Measurements from ENCODE around the gene RAD51B.

Gene RAD51B

DNA sequence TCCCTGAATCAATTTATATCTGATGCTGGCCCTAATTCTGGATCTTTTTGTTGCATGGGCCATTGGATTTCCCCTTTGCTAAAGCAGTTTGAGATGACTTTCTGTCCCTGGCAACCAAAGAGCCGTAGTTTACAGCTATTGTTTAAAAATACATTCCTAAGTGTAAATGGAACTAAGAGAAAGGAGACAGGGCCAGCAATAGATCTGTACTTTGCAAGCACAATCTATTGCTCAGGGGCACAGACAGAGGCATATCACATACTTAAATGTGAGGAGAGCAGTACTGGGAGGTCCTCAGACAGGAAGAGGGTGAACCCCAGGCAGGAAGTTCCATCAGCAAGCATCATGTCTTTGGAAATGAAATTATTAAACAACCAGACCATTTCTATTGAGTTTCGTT lies 846.7 kb downstream of the RAD51B start:
- H3K9me3 ChIP-seq = peaks cover 9% of the 10 kb centered on the region; the same call in 1 of the 2 replicates
- no peak for TF ChIP-seq Cebpa-rat (IDR thresholded peaks at IDR 0.05)
- peak overlapping the region; percentile 82 for H3K4me2 ChIP-seq
- H3K27ac ChIP-seq = peak overlapping the region; percentile 50; the same call in 1 of the 2 replicates
- no peaks in the 10 kb centered on the region for H4K20me1 ChIP-seq
- H3K4me1 ChIP-seq = peaks cover 100% of the 10 kb centered on the region
- H3K9ac ChIP-seq = peak overlapping the region; percentile 39; the same call in 1 of the 2 replicates
- no peaks in the 10 kb centered on the region for H3K36me3 ChIP-seq
- no peaks in the 10 kb centered on the region for H3K27me3 ChIP-seq
- no peak overlapping the region for H3K4me3 ChIP-seq

DNA sequence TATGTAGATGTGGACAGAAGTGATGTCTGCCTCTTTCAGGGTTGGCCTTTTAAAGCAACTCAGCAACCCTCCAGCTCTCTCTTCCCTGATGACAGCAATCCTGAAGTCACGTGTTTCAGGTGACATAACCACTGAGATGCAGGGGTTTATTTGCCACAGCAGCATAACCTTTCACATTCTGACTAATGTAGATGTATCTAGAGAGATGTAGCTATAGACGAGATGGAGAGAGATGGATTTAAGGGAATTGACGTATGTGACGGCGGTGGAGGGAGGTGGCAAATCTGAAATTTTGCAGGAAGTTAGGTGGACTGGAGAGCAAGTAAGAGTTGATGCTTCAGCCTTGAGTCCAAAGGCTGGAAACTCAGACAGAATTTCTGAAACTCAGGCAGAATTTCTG lies 847.3 kb downstream of the RAD51B start:
- H3K4me1 ChIP-seq = peaks cover 100% of the 10 kb centered on the region
- no peak for TF ChIP-seq Cebpa-rat (IDR thresholded peaks at IDR 0.05)
- no peaks in the 10 kb centered on the region for H4K20me1 ChIP-seq
- H3K27me3 ChIP-seq = no peaks in the 10 kb centered on the region
- H3K4me2 ChIP-seq = peak overlapping the region; percentile 82
- H3K27ac ChIP-seq = peak overlapping the region; percentile 94
- no peak overlapping the region for H3K4me3 ChIP-seq
- no peaks in the 10 kb centered on the region for H3K36me3 ChIP-seq
- peaks cover 9% of the 10 kb centered on the region; the same call in 1 of the 2 replicates for H3K9me3 ChIP-seq
- no peak overlapping the region for H3K9ac ChIP-seq

DNA sequence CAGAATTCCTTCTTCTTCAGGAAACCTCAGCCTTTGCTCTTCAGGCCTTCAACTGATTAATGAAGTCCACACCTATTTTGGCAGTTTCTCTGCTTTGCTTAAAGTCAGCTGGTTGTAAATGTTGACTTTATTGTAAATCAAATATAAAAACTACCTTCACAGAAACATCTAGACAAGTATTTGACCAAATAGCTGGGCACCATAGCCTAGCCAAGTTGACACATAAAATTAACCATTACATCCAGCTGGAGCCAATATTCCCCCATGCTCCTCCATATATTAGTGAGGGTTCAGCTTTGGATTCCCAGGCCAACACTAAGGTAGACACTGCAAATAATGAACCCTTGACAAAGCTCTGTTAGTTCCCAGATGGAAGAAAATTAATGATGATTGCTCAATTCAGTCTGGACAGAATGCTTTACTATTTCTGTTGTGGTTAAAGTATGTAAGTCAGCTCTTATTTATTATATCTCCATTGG lies 847.8 kb downstream of the RAD51B start:
- no peak for TF ChIP-seq Cebpa-rat (IDR thresholded peaks at IDR 0.05)
- Histone ChIP-seq H3K4me3 (no peak overlapping the region), H3K9ac (no peak overlapping the region; the same call in 1 of the 2 replicates), H3K27ac (peak overlapping the region; percentile 94), H3K36me3 (no peaks in the 10 kb centered on the region), H3K27me3 (no peaks in the 10 kb centered on the region), H3K4me1 (peaks cover 100% of the 10 kb centered on the region), H3K4me2 (peak overlapping the region; percentile 82), H3K9me3 (peaks cover 9% of the 10 kb centered on the region; the same call in 1 of the 2 replicates), H4K20me1 (no peaks in the 10 kb centered on the region)

DNA sequence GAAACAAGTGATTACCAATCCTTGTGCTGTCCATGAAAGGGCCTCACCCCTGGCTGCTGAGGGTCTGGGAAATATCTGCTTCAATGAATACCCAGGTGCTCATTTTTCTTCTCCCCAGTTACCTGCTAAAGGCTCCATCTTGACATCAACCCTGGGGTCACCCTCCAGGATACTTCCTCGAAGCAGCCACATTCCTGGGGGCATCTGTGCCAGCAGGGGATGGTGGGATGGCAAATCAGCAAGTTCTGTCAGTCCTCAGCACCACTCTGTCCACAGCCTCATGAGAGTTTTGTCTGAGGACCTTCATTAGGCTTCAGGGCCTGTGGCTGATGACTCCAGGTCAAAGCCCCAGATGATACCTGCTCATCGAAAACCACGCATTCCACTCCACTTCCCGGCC lies 848.4 kb downstream of the RAD51B start:
- peak overlapping the region; percentile 94 for H3K27ac ChIP-seq
- peaks cover 100% of the 10 kb centered on the region for H3K4me1 ChIP-seq
- H3K9ac ChIP-seq = peak overlapping the region; percentile 21

DNA sequence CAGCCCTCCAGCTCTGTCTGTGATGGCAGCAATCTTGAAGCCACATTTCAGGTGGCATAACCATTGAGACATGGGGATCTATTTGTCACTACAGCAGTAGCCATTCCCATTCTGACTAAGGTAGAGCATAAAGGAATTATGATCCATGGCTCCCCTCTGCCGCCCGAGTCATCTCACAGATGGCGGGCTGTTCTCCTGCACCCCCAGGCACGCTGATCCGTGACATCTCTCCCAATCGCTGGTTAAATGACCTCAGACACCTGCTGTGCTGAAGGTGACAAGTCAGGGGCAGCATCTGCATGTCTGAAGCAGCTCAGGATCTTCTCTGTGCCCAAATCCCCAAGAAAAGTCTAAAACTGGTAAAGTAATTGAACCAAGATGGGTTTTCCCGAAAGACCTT lies 849.0 kb downstream of the RAD51B start:
- H3K36me3 ChIP-seq = no peaks in the 10 kb centered on the region
- H3K9ac ChIP-seq = peak overlapping the region; percentile 73; the same call in 1 of the 2 replicates
- H3K27me3 ChIP-seq = no peaks in the 10 kb centered on the region
- peaks cover 97% of the 10 kb centered on the region for H3K4me1 ChIP-seq
- no peak overlapping the region for H3K4me3 ChIP-seq
- no peaks in the 10 kb centered on the region for H4K20me1 ChIP-seq
- peak overlapping the region; percentile 94 for H3K27ac ChIP-seq
- no peak for TF ChIP-seq Cebpa-rat (IDR thresholded peaks at IDR 0.05)
- peak overlapping the region; percentile 82 for H3K4me2 ChIP-seq
- H3K9me3 ChIP-seq = peaks cover 9% of the 10 kb centered on the region; the same call in 1 of the 2 replicates

More for the DNA sequence above, 848.4 kb downstream of the RAD51B start:
- TF ChIP-seq Cebpa-rat (IDR thresholded peaks at IDR 0.05) = no peak
- H3K27me3 ChIP-seq = no peaks in the 10 kb centered on the region
- H3K4me3 ChIP-seq = no peak overlapping the region
- H4K20me1 ChIP-seq = no peaks in the 10 kb centered on the region
- no peaks in the 10 kb centered on the region for H3K36me3 ChIP-seq
- peak overlapping the region; percentile 82 for H3K4me2 ChIP-seq
- peaks cover 9% of the 10 kb centered on the region; the same call in 1 of the 2 replicates for H3K9me3 ChIP-seq

DNA sequence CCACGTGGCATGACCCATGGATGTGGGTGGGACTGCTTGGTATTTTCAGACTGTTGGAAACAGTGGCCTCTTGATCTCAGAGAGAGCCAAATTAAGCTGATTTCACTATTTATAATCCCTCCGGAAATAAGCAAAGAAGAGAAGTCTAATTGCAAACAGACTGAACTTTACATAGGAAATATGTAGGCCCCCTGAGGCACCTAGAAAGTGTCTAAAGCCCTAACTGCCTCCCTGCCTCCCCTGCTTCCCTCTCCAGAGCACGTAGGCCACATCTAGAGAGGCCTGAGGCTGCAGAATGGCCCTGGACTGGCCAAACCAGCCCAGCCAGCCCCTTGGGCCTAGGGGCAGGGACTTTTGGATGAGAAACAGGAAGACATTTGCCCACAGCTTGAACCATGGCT lies 849.5 kb downstream of the RAD51B start:
- Histone ChIP-seq H3K4me2 (peak overlapping the region; percentile 82), H4K20me1 (no peaks in the 10 kb centered on the region), H3K27me3 (no peaks in the 10 kb centered on the region), H3K4me1 (peaks cover 91% of the 10 kb centered on the region), H3K9me3 (peaks cover 9% of the 10 kb centered on the region; the same call in 1 of the 2 replicates), H3K27ac (peak overlapping the region; percentile 94), H3K36me3 (no peaks in the 10 kb centered on the region), H3K9ac (peak overlapping the region; percentile 73), H3K4me3 (peak overlapping the region; percentile 19; the same call in 1 of the 2 replicates)
- TF ChIP-seq Cebpa-rat (IDR thresholded peaks at IDR 0.05) = no peak

DNA sequence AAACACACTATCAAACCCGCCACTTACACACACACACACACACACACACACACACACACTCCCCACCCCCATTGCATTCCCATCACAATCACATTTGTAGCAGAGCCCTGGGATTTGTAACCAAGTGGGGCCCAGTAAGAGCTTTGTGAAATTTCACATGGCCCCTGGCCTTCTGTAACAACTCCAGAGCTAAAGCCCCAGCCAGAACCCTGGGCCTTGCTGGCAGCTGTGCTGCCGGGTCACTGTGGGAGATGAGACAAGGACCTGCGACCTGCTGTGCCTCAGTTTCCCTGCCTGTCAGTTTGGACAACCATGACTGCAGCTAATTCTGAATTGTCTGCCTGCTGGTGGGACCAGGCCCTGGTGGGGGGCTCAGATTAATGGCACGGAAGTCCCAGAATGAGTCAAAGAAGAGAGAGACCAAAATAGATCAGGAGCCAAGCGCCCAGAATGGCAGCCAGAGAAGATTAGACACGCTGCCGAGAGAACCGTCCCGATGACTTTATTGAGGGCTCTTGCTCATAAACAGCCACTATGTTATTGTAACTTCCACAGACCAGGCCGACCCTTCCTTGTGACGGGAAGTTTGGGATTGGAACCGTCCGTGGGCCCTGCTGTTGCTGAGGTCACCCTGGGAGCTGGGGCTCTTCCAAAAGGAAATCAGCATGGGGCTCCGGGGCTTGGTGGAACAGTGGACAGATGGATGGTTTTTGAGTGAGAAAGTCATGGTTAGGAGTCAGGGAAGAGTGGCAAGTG lies 850.2 kb downstream of the RAD51B start:
- H3K36me3 ChIP-seq = no peaks in the 10 kb centered on the region
- H3K27ac ChIP-seq = peak overlapping the region; percentile 94
- no peak for TF ChIP-seq Cebpa-rat (IDR thresholded peaks at IDR 0.05)
- H3K4me3 ChIP-seq = peak overlapping the region; percentile 19; the same call in 1 of the 2 replicates
- H3K27me3 ChIP-seq = no peaks in the 10 kb centered on the region
- H3K9me3 ChIP-seq = peaks cover 5% of the 10 kb centered on the region; the same call in 1 of the 2 replicates
- no peaks in the 10 kb centered on the region for H4K20me1 ChIP-seq
- peaks cover 88% of the 10 kb centered on the region for H3K4me1 ChIP-seq
- H3K9ac ChIP-seq = peak overlapping the region; percentile 73
- H3K4me2 ChIP-seq = peak overlapping the region; percentile 82

DNA sequence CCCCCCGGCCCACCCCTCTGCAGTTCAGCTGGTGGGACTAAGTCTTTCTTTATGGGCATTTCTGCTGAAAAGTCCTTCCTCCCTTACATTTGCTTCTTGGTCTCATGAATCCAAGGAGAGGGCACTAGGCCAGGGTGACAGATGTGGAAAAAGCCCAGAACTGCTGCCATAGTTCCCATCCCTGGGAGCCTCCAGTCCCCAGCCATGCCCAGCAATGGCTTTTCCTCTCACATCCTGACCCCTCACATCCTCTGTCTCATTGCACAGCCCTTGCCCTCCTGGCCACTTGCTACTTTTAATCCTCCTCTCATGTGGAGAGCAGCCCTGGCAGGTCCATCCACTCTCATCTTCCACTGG lies 850.8 kb downstream of the RAD51B start:
- Histone ChIP-seq H3K4me3 (no peak overlapping the region), H3K9ac (peak overlapping the region; percentile 73), H3K27ac (peak overlapping the region; percentile 94), H3K4me2 (peak overlapping the region; percentile 82), H3K9me3 (0 out of 2 replicates have a peak, but pooled peaks cover 4% of the 10 kb centered on the region), H3K36me3 (no peaks in the 10 kb centered on the region), H4K20me1 (no peaks in the 10 kb centered on the region), H3K4me1 (peaks cover 84% of the 10 kb centered on the region), H3K27me3 (no peaks in the 10 kb centered on the region)
- no peak for TF ChIP-seq Cebpa-rat (IDR thresholded peaks at IDR 0.05)

DNA sequence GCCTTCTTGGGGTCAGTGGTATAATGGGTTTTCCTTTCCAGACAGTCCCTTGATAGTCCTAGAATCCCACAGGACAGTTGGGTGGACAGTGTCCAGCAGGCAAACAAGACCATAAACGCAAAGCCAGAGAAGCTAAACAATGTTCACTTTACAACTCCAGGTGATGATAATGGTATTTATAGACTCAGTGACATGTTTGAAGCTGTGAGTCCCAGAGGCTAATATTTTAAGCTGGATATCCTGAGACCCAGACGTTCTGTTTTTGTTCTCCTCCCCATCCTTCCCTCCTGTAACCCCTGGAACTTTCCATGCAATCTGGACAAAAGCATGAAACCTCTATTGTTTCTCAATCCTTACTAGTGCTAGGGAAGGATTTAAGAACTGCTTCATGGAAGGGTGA lies 852.3 kb downstream of the RAD51B start:
- Histone ChIP-seq H3K36me3 (no peaks in the 10 kb centered on the region), H3K9ac (peak overlapping the region; percentile 22), H3K9me3 (0 out of 2 replicates have a peak, but pooled peaks cover 4% of the 10 kb centered on the region), H3K4me1 (peaks cover 76% of the 10 kb centered on the region), H3K4me2 (peak overlapping the region; percentile 82), H3K27me3 (no peaks in the 10 kb centered on the region), H4K20me1 (no peaks in the 10 kb centered on the region), H3K4me3 (no peak overlapping the region), H3K27ac (peak overlapping the region; percentile 94)
- TF ChIP-seq Cebpa-rat (IDR thresholded peaks at IDR 0.05) = no peak
